Stimulated activated CD8-positive, alpha-beta memory T cell treated with anti-CD3 and anti-CD28 coated beads, Interleukin-4, amount 100 ng/mL, for 24 hours (primary cell): ENCODE results near the gene KLHL35.
"Not testable (repeated sequence)": the region's sequence is repeated elsewhere in the genome, so short reads cannot be mapped to it uniquely, and the experiment has no call there.

Source experiments
- DNase-seq: peaks from one replicate; pipeline ENCODE4 v3.0.0-alpha.2; 2020; ENCODE audit warnings: low read depth

The KLHL35 gene

DNA sequence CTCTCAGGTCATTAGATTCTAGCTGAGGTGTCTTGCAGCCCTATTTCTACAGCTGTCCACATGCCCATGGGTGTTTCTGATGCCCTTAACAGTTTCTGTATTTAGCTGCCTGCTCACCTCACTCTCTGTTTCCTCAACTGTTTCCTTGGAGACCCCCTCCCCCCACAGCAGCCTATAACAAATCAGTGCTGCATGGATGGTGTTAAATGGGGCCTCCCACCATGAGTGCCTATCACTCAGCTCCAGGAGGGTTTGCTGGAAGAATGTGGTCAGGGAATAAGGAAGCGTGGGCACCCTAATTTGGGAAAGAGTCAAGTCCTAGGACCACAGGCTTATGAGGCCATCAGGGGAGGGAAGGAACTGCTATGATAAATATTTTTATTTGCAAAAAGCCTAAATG lies 8.6 kb downstream of the KLHL35 start:
- DNase-seq = no peak

DNA sequence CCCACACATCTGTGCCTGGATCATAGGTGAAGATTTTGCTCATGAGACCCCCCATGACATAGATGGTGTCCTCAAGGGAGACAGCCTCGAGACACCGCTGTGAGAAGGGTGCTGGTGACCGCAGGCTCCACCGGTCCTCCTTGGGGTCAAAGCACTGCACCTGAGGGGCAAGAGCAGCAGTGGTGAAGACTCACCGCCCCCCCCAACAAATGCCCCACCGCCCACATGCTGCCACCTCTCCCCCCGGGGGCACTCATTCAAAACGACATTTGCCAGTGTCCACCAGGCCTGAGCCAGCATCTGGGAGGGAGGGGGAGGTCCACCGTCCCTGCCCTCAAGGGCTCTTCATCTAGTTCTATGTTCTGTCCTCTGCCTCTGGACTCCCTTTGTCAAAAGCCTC lies 9.3 kb downstream of the KLHL35 start:
- no peak for DNase-seq

DNA sequence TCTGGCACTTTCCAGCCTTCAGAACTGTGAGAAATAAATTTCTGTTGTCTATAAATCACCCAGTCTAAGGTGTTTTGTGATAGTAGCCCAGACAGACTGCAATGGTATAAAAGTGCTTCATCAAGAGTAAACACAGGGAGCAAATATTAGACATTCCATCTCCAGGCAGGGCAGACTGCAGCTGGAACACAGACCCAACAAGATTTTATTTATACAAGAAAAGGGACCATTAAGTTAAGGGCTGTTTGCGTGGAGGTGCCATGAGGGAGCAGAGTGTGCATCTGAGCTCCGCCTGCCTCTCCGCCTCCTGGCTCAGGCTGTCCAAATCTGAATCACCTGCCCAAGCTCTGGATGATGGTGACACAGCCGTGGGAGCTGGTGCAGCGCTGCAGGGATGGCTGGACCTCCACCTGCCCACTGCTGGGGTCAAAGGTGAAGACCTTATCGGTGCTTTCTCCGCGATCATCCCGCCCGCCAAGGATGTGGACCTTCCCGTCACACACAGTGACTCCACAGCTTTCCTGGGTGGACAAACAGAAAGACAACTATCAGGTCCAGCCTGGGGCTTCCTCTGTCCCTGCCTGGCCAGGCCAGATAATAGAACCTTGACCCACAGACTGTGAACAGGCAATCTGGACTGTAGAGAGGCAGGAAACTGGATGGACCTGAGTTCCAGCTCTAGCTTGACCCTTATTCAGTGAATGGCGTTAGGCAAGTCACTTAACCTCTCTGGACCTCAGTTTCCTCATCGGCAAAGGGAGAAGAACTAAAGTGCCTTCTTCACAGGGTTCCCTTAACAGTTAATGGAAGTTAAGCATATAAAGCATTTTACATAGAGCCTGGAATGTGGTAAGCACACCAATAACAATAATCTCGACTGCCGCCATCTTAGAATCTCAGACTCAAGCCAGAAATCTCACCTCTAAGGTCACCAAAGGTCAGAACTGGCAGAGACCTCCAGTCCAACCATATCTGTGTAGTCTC lies 10.5 kb downstream of the KLHL35 start:
- DNase-seq = no peak

GRCh38 chr11:75421902-75422247 lies 11.1 kb downstream of the KLHL35 start:
- DNase-seq = no peak

DNA sequence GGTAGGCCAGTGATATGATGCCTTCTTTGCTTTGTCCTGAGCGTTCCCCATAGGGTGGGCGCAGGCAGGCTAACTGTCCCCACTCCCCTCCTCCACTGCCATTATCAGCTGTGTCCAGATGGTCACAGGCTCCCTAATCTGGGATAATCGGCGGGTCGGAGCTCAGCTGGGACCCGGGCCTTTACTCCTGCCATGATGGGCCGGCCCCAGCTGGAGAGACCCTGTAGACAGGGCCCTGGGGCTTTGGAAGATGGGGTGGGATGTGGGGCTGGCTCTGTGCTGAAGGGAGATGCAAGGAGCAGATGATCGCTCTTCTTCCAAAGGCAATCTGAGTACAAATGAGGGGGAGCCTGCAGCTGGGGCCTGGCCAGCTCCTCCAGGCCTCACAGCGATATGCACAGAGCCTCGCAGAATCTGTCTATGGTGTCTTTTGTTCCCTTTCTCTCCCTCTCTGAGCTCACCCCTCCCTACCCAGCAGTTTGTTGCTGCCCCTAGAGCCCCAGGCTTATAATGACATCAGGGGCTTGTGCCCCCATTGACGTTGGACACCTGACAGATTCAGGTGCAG lies 11.9 kb downstream of the KLHL35 start:
- no peak for DNase-seq

DNA sequence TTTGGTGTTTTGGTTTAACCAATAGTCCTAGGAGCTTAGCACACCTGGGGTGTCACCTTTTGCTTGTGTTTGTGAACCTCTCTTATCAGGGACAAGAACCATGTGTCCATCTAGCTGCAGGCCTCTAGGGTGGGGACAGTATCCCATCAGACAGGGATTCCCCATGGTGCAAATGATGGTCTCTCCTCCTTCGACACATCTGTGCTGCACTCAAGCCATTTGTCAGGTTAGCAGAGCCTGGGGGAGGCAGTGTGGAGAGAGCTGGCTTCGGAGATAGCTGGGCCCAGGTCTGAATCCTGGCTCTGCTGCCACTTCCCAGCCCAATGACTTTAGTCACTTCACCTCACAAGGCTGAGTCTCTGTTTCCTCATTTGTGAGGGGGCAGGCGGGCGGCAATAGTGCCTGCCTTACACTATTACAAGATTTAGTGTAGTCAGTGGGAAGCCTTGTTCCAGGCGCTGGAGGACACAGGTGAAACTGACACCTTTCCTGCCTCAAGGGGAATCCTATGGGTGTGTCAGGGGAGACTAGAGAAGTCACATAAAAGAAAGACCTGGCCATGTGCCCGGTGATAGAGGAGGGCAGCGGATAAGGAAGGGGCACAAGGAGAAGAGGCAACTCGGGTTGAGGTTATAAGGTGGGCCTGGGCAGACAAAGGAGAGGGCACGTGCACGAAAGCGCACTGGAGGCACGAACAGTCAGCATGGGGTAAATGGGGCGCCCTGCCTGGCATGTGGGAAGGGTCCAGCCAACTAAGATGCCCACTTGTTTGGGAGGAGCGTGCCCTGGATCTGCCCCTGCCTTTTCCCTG lies 12.6 kb downstream of the KLHL35 start:
- DNase-seq = no peak

GRCh38 chr11:75413864-75414263 lies 19.1 kb downstream of the KLHL35 start:
- no peak for DNase-seq

- DNase-seq = not testable (repeated sequence)
Observed at GRCh38 chr11:75413146-75413545, 19.9 kb downstream of the KLHL35 start.

DNA sequence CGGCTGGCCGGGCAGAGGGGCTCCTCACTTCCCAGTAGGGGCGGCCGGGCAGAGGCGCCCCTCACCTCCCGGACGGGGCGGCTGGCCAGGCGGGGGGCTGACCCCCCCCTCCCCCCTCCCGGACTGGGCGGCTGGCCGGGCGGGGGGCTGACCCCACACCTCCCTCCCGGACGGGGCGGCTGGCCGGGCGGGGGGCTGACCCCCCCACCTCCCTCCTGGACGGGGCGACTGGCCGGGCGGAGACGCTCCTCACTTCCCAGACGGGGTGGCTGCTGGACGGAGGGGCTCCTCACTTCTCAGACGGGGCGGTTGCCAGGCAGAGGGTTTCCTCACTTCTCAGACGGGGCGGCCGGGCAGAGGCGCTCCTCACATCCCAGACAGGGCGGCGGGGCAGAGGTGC lies 23.0 kb downstream of the KLHL35 start:
- not testable (repeated sequence) for DNase-seq

DNA sequence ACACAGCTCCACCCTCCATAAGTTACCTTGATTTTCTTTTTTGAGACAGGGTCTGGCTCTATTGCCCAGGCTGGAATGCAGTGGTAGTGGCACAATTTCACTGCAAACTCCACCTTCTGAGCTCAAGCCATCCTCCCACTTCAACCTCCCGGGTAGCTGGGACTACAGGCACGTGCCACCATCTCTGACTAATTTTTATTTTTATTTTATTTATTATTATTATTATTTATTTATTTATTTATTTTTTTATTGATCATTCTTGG lies 24.1 kb downstream of the KLHL35 start:
- no peak for DNase-seq

DNA sequence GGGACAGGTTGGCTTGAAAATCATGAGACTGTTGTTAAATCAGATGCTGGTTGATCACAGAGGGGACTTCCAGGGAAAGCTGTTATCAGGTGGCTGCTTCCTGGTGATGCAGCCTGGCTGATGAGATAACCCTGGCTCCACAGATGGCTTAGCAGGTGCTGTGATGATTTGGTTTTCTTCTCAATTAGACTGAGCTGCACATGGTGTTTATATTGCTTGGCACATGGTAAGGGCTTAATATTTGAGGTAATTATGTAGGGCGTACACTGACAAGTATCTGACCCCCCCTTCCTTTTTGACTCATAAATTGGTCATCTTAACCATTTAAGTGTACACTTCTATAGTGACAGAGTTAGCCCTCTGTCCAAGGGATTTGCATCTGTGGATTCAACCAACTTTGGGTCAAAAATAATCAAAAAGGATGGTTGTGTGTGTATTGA lies 26.6 kb downstream of the KLHL35 start:
- DNase-seq = no peak

DNA sequence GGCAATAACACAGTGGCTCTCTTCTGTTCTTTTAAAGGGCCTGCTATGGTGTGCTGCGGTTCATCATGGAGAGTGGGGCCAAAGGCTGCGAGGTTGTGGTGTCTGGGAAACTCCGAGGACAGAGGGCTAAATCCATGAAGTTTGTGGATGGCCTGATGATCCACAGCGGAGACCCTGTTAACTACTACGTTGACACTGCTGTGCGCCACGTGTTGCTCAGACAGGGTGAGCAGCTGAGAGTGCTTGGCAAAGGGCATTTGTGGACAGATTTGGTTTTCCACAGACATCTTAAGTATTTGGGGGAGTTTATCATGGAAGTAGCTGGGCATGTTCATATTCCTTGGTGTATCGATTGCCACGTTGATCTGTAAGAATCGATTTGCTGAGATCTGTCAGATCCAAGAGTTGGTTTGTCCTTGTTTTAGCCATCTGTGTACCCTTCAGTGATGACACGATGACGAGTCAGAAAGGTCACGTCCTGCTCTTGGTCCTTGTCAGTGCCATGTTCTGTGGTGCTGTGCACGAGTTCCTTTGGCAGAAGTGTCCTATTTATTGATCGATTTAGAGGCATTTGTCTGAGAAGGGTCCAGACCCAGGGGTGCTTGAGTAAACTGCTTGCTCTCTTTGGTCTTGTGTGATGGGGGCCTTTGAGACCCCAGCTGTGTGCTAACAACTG lies 28.9 kb downstream of the KLHL35 start:
- DNase-seq = no peak

DNA sequence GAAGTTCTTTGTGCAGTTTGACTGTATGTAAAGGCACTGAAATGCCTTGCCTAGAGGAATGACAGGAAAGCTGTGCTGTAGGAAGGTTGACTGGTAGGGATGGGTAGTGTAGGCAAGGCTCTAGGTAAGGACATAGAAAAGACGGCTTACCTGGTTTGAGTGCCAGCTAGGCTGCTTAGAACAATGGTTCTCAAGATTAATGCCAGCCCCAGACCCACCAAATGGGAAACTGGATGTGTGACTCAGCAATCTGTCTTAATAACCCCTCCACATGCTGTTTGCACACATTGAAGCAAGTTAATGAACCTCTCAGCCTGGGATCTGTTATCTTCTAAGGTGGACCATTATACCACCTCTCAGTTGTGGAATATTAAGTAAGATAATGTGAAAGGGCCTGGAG lies 30.0 kb downstream of the KLHL35 start:
- no peak for DNase-seq

- DNase-seq = no peak
Observed at GRCh38 chr11:75402002-75402773, 30.8 kb downstream of the KLHL35 start.

- DNase-seq = no peak
Observed at GRCh38 chr11:75400146-75400865, 32.7 kb downstream of the KLHL35 start.

- peak; percentile 78 for DNase-seq
Observed at GRCh38 chr11:75399344-75400145, 33.5 kb downstream of the KLHL35 start, which contains the start of gene RPS3. Gene RPS3, plus strand, starts transcription at chr11:75399518. Its CDS starts 30 bp downstream, at chr11:75399548.

GRCh38 chr11:75398906-75399305 lies 34.1 kb downstream of the KLHL35 start:
- no peak for DNase-seq

DNA sequence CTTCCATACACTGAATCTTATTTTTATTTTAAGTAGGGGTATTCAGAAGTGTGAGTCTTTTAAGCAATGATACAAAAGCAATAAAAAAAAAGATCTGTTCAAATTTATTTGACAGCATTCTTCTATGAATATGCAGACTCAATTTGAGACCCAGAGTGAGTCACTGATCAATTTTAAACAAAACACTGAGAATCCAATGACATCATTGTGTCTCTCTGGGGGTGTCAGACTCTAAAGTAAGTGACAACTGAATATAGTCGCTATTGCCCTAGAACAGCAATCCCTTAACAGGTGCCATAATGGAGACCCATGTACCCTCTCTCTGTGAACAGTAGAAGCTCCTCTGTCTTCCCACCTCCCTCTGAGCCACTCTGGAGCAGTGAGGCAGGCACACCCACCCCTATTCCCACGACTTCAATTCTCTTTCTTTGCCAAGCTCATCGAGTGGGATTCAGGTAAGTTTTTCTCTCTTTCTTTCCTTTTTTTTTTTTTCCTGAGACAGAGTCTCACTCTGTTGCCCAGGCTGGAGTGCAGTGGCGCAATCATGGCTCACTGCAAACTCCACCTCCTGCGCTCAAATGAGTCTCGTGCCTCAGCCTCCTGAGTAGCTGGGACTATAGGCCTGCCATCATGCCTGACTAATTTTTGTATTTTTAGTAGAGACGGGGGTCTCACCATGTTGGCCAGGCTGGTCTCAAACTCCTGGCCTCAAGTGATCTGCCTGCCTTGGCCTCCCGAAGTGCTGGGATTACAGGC lies 38.7 kb downstream of the KLHL35 start:
- no peak for DNase-seq

- DNase-seq = no peak
Observed at GRCh38 chr11:75389925-75390324, 43.1 kb downstream of the KLHL35 start.
